ENCODE results near the gene PLXDC1.

- TF ChIP-seq CTCF (IDR thresholded peaks at IDR 0.05; ENCODE audit: low read depth, low read length, poor library complexity, severe bottlenecking) (no peak), EZH2phosphoT487 (IDR thresholded peaks at IDR 0.05; ENCODE audit: borderline replicate concordance, low read length) (no peak)
Measured at GRCh38 chr17:39143552-39144093, 7.8 kb downstream of the PLXDC1 start.
